Activated CD8-positive, alpha-beta T cell treated with anti-CD3 and anti-CD28 coated beads for 36 hours (primary cell): ENCODE results near the gene TCAF1. TPM values are rescaled to one million over a fixed set of nuclear protein-coding genes. Genes with fewer than 3 reads are reported as not detected.
"Not testable (repeated sequence)": the region's sequence is repeated elsewhere in the genome, so short reads cannot be mapped to it uniquely, and the experiment has no call there.

Experiments
- ATAC-seq: fragments of 200-7000 bp; cut with Tn5 transposase; one replicate; pipeline ENCODE4 v1.10.0; 2021; ENCODE audit warnings: mild to moderate bottlenecking, moderate library complexity
- CTCF ChIA-PET: fragments of 350-600 bp; sonication (Branson Sonifier 250); formaldehyde crosslinking; loops from one replicate; lab custom pipeline; 2021; ENCODE audit warnings: antibody characterized with exemption; lab: Charles Lee
- POLR2A ChIA-PET: fragments of 350-600 bp; sonication (Branson Sonifier 250); formaldehyde crosslinking; loops from one replicate; lab custom pipeline; 2021; ENCODE audit warnings: antibody characterized with exemption; lab: Charles Lee
- DNase-seq: peaks from one replicate; pipeline ENCODE4 v3.0.0-alpha.2; 2020
- H3K27ac Mint-ChIP-seq: one replicate; pipeline ENCODE4 v1.8.0; 2021; ENCODE audit warnings: mild to moderate bottlenecking, mixed read lengths
- H3K27me3 Mint-ChIP-seq: one replicate; pipeline ENCODE4 v1.8.0; 2021; ENCODE audit warnings: mixed read lengths
- H3K36me3 Mint-ChIP-seq: one replicate; pipeline ENCODE4 v1.8.0; 2021; ENCODE audit warnings: low read depth, mixed read lengths
- H3K4me1 Mint-ChIP-seq: one replicate; pipeline ENCODE4 v1.8.0; 2021; ENCODE audit warnings: low read depth, mixed read lengths
- H3K4me3 Mint-ChIP-seq: one replicate; pipeline ENCODE4 v1.8.0; 2021; ENCODE audit warnings: mild to moderate bottlenecking, moderate library complexity, mixed read lengths
- H3K9me3 Mint-ChIP-seq: one replicate; pipeline ENCODE4 v1.8.0; 2021; ENCODE audit warnings: mixed read lengths
- intact Hi-C: fragments of 100-400 bp; cut with micrococcal nuclease; formaldehyde crosslinking; loops from one replicate; pipeline ENCODE4 v1.10.0; 2022
- total RNA-seq, 2 experiments: library from RNA; stranded (reverse); gene quantifications; one replicate each; pipeline ENCODE4 v1.2.3, GENCODE V29; 2021
- TF ChIP-seq, protein P1 (sequence below): fragments of 200-600 bp; IDR thresholded peaks from one replicate; pipeline ENCODE4 v1.8.0; 2022; ENCODE audit warnings: antibody characterized with exemption, mild to moderate bottlenecking

Gene TCAF1
- total RNA-seq, 2 experiments from 2014 or later, result 13.8 to 14.7 TPM

- Mint-ChIP-seq H3K36me3 (no peaks in the 10 kb centered on the region), H3K9me3 (no peaks in the 10 kb centered on the region), H3K4me1 (peaks cover 21% of the 10 kb centered on the region), H3K4me3 (peak overlapping the region; percentile 40), H3K27me3 (peaks cover 26% of the 10 kb centered on the region), H3K27ac (no peak overlapping the region)
- CTCF ChIA-PET, result interaction anchor here (1.9 kb wide), 1 partner anchor 19 kb away, joined by 4 read pairs; the partner anchor contains the start of gene TCAF1
- intact Hi-C loops, result no loop called here
- ATAC-seq (peak; percentile 12), DNase-seq (no peak)
- POLR2A ChIA-PET, result no interaction called here
- TF ChIP-seq, protein P1, sequence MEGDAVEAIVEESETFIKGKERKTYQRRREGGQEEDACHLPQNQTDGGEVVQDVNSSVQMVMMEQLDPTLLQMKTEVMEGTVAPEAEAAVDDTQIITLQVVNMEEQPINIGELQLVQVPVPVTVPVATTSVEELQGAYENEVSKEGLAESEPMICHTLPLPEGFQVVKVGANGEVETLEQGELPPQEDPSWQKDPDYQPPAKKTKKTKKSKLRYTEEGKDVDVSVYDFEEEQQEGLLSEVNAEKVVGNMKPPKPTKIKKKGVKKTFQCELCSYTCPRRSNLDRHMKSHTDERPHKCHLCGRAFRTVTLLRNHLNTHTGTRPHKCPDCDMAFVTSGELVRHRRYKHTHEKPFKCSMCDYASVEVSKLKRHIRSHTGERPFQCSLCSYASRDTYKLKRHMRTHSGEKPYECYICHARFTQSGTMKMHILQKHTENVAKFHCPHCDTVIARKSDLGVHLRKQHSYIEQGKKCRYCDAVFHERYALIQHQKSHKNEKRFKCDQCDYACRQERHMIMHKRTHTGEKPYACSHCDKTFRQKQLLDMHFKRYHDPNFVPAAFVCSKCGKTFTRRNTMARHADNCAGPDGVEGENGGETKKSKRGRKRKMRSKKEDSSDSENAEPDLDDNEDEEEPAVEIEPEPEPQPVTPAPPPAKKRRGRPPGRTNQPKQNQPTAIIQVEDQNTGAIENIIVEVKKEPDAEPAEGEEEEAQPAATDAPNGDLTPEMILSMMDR, result no peak
Measured at GRCh38 chr7:143882604-143883078, 19.3 kb downstream of the TCAF1 start.

DNA sequence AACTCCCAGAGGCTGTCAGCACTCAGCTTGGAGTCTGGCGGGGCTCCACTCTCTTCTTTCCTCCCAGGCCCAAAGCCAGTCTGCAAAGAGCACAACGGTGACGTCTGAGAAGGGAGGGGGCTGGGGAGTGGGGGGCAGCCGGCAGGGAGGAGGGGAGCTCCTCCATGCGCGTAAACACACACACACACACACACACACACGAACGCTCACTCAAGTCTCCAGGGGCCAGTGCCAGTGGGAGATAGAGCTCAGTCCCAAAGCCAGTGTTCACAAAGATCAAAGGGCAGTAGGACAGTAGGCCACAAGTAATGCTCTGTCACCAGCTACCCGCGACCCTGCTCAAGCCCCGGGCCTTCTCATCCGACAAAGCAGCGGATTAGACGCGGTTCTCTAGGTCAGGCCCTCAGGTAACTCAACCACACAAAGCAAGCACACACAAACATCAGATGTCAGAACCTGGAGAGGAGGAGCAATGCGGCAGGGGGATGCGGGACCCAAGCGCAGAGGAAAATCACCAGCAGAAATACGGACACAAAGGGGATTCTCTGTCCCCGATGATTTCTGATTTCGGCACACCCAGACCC, 19.9 kb downstream of the TCAF1 start:
- TF ChIP-seq, protein P1, result no peak
- DNase-seq, result no peak
- Mint-ChIP-seq H3K4me1 (peaks cover 21% of the 10 kb centered on the region), H3K4me3 (peak overlapping the region; percentile 25), H3K36me3 (no peaks in the 10 kb centered on the region), H3K27ac (no peak overlapping the region), H3K27me3 (peaks cover 24% of the 10 kb centered on the region), H3K9me3 (no peaks in the 10 kb centered on the region)
- intact Hi-C loops, result no loop called here
- CTCF ChIA-PET, result interaction anchor here (1.9 kb wide), 1 partner anchor 19 kb away, joined by 4 read pairs; the partner anchor contains the start of gene TCAF1
- ATAC-seq, result peak; percentile 14
- POLR2A ChIA-PET, result no interaction called here

GRCh38 chr7:143878884-143879283, 23.1 kb downstream of the TCAF1 start:
- no peak overlapping the region for H3K27ac Mint-ChIP-seq
- peaks cover 11% of the 10 kb centered on the region for H3K27me3 Mint-ChIP-seq
- POLR2A ChIA-PET, result no interaction called here
- CTCF ChIA-PET, result interaction anchor here (1.2 kb wide), 2 partner anchors 8 to 22 kb away, joined by 4 to 5 read pairs; partner anchors contain the start of gene TCAF1
- intact Hi-C loops, result no loop called here
- H3K9me3 Mint-ChIP-seq, result no peaks in the 10 kb centered on the region
- no peak for DNase-seq
- no peak overlapping the region for H3K4me3 Mint-ChIP-seq
- H3K36me3 Mint-ChIP-seq, result peaks cover 3% of the 10 kb centered on the region
- H3K4me1 Mint-ChIP-seq, result peaks cover 9% of the 10 kb centered on the region
- TF ChIP-seq, protein P1, result no peak
- no peak for ATAC-seq

DNA sequence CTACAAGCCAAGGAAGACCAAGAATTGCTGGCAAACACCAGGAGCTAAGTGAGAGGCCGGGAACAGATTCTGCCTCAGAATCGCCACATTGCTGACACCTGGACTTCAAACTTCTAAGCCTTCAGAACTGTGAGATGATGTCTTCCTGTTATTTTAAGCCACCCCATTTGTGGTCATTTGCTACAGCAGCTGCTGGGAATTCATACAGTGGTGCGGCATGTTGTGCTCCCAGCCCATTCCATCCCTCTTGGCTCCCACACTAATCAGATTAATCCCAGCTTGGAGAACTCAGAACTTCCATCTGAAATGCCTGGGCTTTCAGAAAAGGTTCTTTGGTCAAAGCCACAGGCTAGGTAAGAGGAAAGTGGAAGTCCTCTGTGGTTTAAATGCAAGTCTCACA, 24.9 kb downstream of the TCAF1 start:
- peaks cover 2% of the 10 kb centered on the region for H3K4me1 Mint-ChIP-seq
- intact Hi-C loops, result no loop called here
- no peak overlapping the region for H3K4me3 Mint-ChIP-seq

GRCh38 chr7:143876218-143876617, 25.8 kb downstream of the TCAF1 start:
- no peaks in the 10 kb centered on the region for H3K9me3 Mint-ChIP-seq
- TF ChIP-seq, protein P1, result no peak
- DNase-seq, result no peak
- no peak overlapping the region for H3K4me3 Mint-ChIP-seq
- H3K27ac Mint-ChIP-seq, result no peak overlapping the region
- H3K27me3 Mint-ChIP-seq, result no peaks in the 10 kb centered on the region
- ChIA-PET CTCF (no interaction called here), POLR2A (no interaction called here)
- peaks cover 3% of the 10 kb centered on the region for H3K36me3 Mint-ChIP-seq
- no peak for ATAC-seq
- peaks cover 2% of the 10 kb centered on the region for H3K4me1 Mint-ChIP-seq
- intact Hi-C loops, result no loop called here

More for the DNA sequence above, 24.9 kb downstream of the TCAF1 start:
- ATAC-seq (no peak), DNase-seq (no peak)
- POLR2A ChIA-PET, result no interaction called here
- peaks cover 3% of the 10 kb centered on the region for H3K36me3 Mint-ChIP-seq
- no peak overlapping the region for H3K27ac Mint-ChIP-seq
- CTCF ChIA-PET, result no interaction called here
- peaks cover under 1% of the 10 kb centered on the region for H3K27me3 Mint-ChIP-seq
- H3K9me3 Mint-ChIP-seq, result no peaks in the 10 kb centered on the region
- TF ChIP-seq, protein P1, result no peak

- H3K36me3 Mint-ChIP-seq, H3K9me3 Mint-ChIP-seq, intact Hi-C loops, POLR2A ChIA-PET, H3K4me1 Mint-ChIP-seq, CTCF ChIA-PET, H3K4me3 Mint-ChIP-seq, H3K27ac Mint-ChIP-seq, H3K27me3 Mint-ChIP-seq, DNase-seq: not testable (repeated sequence)
- peak; percentile 66 for ATAC-seq
Measured at GRCh38 chr7:143873242-143873641, 28.7 kb downstream of the TCAF1 start.

GRCh38 chr7:143871534-143871933, 30.4 kb downstream of the TCAF1 start:
- intact Hi-C loops, H3K4me1 Mint-ChIP-seq, H3K9me3 Mint-ChIP-seq, H3K4me3 Mint-ChIP-seq, POLR2A ChIA-PET, H3K36me3 Mint-ChIP-seq, ATAC-seq, H3K27ac Mint-ChIP-seq, CTCF ChIA-PET, DNase-seq, H3K27me3 Mint-ChIP-seq: not testable (repeated sequence)
